Astrocyte of the hippocampus (primary cell): ENCODE results near the gene MARCHF9.
A peak's percentile ranks its signal among the peaks of the same experiment; 100 is the strongest.

Experiments used
- DNase-seq: peaks from one replicate; pipeline ENCODE4 v3.0.0; 2011; ENCODE audit warnings: low read depth, low spot score

MARCHF9 gene

GRCh38 chr12:57753756-57754337 is 1.1 kb upstream of the MARCHF9 start:
- DNase-seq, result no peak

- DNase-seq, result no peak
Measured at GRCh38 chr12:57755194-57755453, 221 bp downstream of the MARCHF9 start.

- peak; percentile 43 for DNase-seq
Measured at GRCh38 chr12:57755454-57756372, 810 bp downstream of the MARCHF9 start.

GRCh38 chr12:57756406-57757341 is 1.8 kb downstream of the MARCHF9 start:
- peak; percentile 64 for DNase-seq

- no peak for DNase-seq
Measured at GRCh38 chr12:57757771-57758170, 2.9 kb downstream of the MARCHF9 start.

GRCh38 chr12:57758552-57759359 is 3.9 kb downstream of the MARCHF9 start:
- DNase-seq, result no peak

- DNase-seq, result peak; percentile 35
Measured at GRCh38 chr12:57759360-57759980, 4.6 kb downstream of the MARCHF9 start.

GRCh38 chr12:57760347-57760982 is 5.6 kb downstream of the MARCHF9 start:
- peak; percentile 9 for DNase-seq

- no peak for DNase-seq
Measured at GRCh38 chr12:57761391-57761998, 6.6 kb downstream of the MARCHF9 start.

GRCh38 chr12:57762463-57762862 is 7.6 kb downstream of the MARCHF9 start:
- DNase-seq, result no peak

GRCh38 chr12:57763881-57764661 is 9.2 kb downstream of the MARCHF9 start:
- no peak for DNase-seq

- no peak for DNase-seq
Measured at GRCh38 chr12:57764662-57765002, 9.7 kb downstream of the MARCHF9 start.

- peak; percentile 52 for DNase-seq
Measured at GRCh38 chr12:57765003-57765697, 10.2 kb downstream of the MARCHF9 start.

GRCh38 chr12:57765698-57766463 is 11.0 kb downstream of the MARCHF9 start:
- peak; percentile 19 for DNase-seq

GRCh38 chr12:57766464-57767304 is 11.8 kb downstream of the MARCHF9 start, which contains the start of gene CYP27B1:
Gene CYP27B1, minus strand, starts transcription at chr12:57767078. Its CDS starts 37 bp downstream, at chr12:57767041.
- DNase-seq, result peak; percentile 41

- no peak for DNase-seq
Measured at GRCh38 chr12:57767305-57767698, 12.4 kb downstream of the MARCHF9 start.

GRCh38 chr12:57767876-57768275 is 13.0 kb downstream of the MARCHF9 start:
- DNase-seq, result no peak
